AML-193 (cell line): ENCODE data around the gene MAPKAP1.
"Not testable (repeated sequence)": the region's sequence is repeated elsewhere in the genome, so short reads cannot be mapped to it uniquely, and the experiment has no call there.

Experiments
- DNase-seq, 2 experiments: peaks; one replicate each; lab custom pipeline; 2025; lab: John Stamatoyannopoulos, UW

MAPKAP1 gene

GRCh38 chr9:125604196-125604595 is 102.8 kb downstream of the MAPKAP1 start:
- no peak for DNase-seq

- no peak for DNase-seq
These were observed 103.5 kb downstream of the MAPKAP1 start for GRCh38 chr9:125603478-125604021.

GRCh38 chr9:125601961-125602360 is 105.0 kb downstream of the MAPKAP1 start:
- no peak for DNase-seq

- DNase-seq = no peak
These were observed 106.8 kb downstream of the MAPKAP1 start for GRCh38 chr9:125600194-125600593.

- no peak for DNase-seq
These were observed 112.8 kb downstream of the MAPKAP1 start for GRCh38 chr9:125594223-125594610.

- no peak for DNase-seq
These were observed 113.3 kb downstream of the MAPKAP1 start for GRCh38 chr9:125593581-125594222.

GRCh38 chr9:125591888-125592287 is 115.1 kb downstream of the MAPKAP1 start:
- DNase-seq = no peak

GRCh38 chr9:125591245-125591644 is 115.8 kb downstream of the MAPKAP1 start:
- DNase-seq = no peak

- no peak for DNase-seq
These were observed 117.7 kb downstream of the MAPKAP1 start for GRCh38 chr9:125589287-125589686.

- no peak for DNase-seq
These were observed 119.1 kb downstream of the MAPKAP1 start for GRCh38 chr9:125587819-125588460.

- DNase-seq = no peak
These were observed 120.9 kb downstream of the MAPKAP1 start for GRCh38 chr9:125586172-125586511.

- DNase-seq = no peak
These were observed 121.4 kb downstream of the MAPKAP1 start for GRCh38 chr9:125585503-125586171.

GRCh38 chr9:125580701-125581286 is 126.2 kb downstream of the MAPKAP1 start:
- no peak for DNase-seq

GRCh38 chr9:125579030-125579932 is 127.7 kb downstream of the MAPKAP1 start:
- no peak for DNase-seq

GRCh38 chr9:125574126-125574877 is 132.7 kb downstream of the MAPKAP1 start:
- no peak for DNase-seq

- DNase-seq = not testable (repeated sequence)
These were observed 134.5 kb downstream of the MAPKAP1 start for GRCh38 chr9:125572461-125572860.

GRCh38 chr9:125571824-125572223 is 135.2 kb downstream of the MAPKAP1 start:
- DNase-seq = not testable (repeated sequence)

- DNase-seq = no peak
These were observed 136.8 kb downstream of the MAPKAP1 start for GRCh38 chr9:125570246-125570645.

- DNase-seq = no peak
These were observed 138.4 kb downstream of the MAPKAP1 start for GRCh38 chr9:125568621-125569020.

GRCh38 chr9:125566051-125566450 is 141.0 kb downstream of the MAPKAP1 start:
- not testable (repeated sequence) for DNase-seq

- no peak for DNase-seq
These were observed 141.9 kb downstream of the MAPKAP1 start for GRCh38 chr9:125565126-125565525.
